PC-9 (cell line): ENCODE measurements around the gene SATL1. TPM values are rescaled to one million over a fixed set of nuclear protein-coding genes. Genes with fewer than 3 reads are reported as not detected.

Source experiments
- BruUV-seq: library from RNA; stranded (reverse); fragments of 400-500 nt; replicated peaks from 2 replicates; lab custom pipeline; 2021; lab: Mats Ljungman, UMichigan
- CTCF ChIA-PET: fragments of 300-600 bp; sonication (Branson Sonifier 250); formaldehyde crosslinking; loops from one replicate; lab custom pipeline; 2022; ENCODE audit warnings: antibody characterized with exemption; lab: Charles Lee
- POLR2A ChIA-PET: fragments of 300-600 bp; sonication (Branson Sonifier 250); formaldehyde crosslinking; loops from one replicate; lab custom pipeline; 2022; ENCODE audit warnings: antibody characterized with exemption; ENCODE audit not compliant: unreplicated experiment; lab: Charles Lee
- DNase-seq, 2 experiments: peaks; one replicate each; pipeline versions ENCODE4 v3.0.0 to v3.0.0-alpha.2; 2015 to 2022; ENCODE audit warnings: mixed read lengths in 1 of 2
- H2AFZ ChIP-seq: fragments of 200-600 bp; sonication (generic); 2 replicates; pipeline ENCODE4 v1.8.1; 2017; ENCODE audit warnings: antibody characterized with exemption
- H3F3A ChIP-seq: fragments of 200-600 bp; sonication (generic); 2 replicates; pipeline ENCODE4 v1.8.1; 2017; ENCODE audit warnings: antibody characterized with exemption, mild to moderate bottlenecking, low read depth; ENCODE audit not compliant: insufficient read depth
- H3K27ac ChIP-seq: fragments of 200-600 bp; sonication (generic); 2 replicates; pipeline ENCODE4 v1.6.1; 2016; ENCODE audit warnings: mixed run types
- H3K27me3 ChIP-seq: fragments of 200-600 bp; sonication (generic); 2 replicates; pipeline ENCODE4 v1.6.1; 2016; ENCODE audit warnings: low read depth, mixed run types; ENCODE audit not compliant: insufficient read depth
- H3K36me3 ChIP-seq: fragments of 200-600 bp; sonication (generic); 2 replicates; pipeline ENCODE4 v1.6.1; 2016; ENCODE audit warnings: low read depth, mixed run types
- H3K4me1 ChIP-seq: fragments of 200-600 bp; sonication (generic); replicated peaks from 2 replicates; pipeline ENCODE4 v1.6.1; 2016; ENCODE audit warnings: mixed run types; ENCODE audit not compliant: insufficient read depth
- H3K4me2 ChIP-seq: fragments of 200-600 bp; sonication (generic); 2 replicates; pipeline ENCODE4 v1.6.1; 2017; ENCODE audit warnings: mixed run types
- H3K4me3 ChIP-seq: fragments of 200-600 bp; sonication (generic); 2 replicates; pipeline ENCODE4 v1.6.1; 2016; ENCODE audit warnings: mixed run types
- H3K79me2 ChIP-seq: fragments of 200-600 bp; sonication (generic); 2 replicates; pipeline ENCODE4 v1.6.1; 2017; ENCODE audit warnings: low read depth, mixed run types
- H3K9me2 ChIP-seq: fragments of 200-600 bp; sonication (generic); 2 replicates; pipeline ENCODE4 v1.8.1; 2017; ENCODE audit warnings: mild to moderate bottlenecking; ENCODE audit not compliant: insufficient read depth
- H3K9me3 ChIP-seq: fragments of 200-600 bp; sonication (generic); 2 replicates; pipeline ENCODE4 v1.8.1; 2016; ENCODE audit warnings: low read depth; ENCODE audit not compliant: insufficient read depth
- H4K20me1 ChIP-seq: fragments of 200-600 bp; sonication (generic); 2 replicates; pipeline ENCODE4 v1.8.1; 2017; ENCODE audit not compliant: insufficient read depth
- CTCF ChIP-seq: fragments of 200-600 bp; sonication (generic); conservative IDR thresholded peaks from 2 replicates; pipeline ENCODE4 v1.6.1; 2017; ENCODE audit warnings: mixed run types, antibody characterized with exemption, mild to moderate bottlenecking, moderate library complexity
- EZH2 ChIP-seq: fragments of 200-600 bp; sonication (generic); IDR thresholded peaks from 2 replicates; pipeline ENCODE4 v1.8.0; 2017; ENCODE audit warnings: antibody characterized with exemption, low read depth
- intact Hi-C: fragments of 100-400 bp; cut with micrococcal nuclease; formaldehyde crosslinking; loops from one replicate; pipeline ENCODE4 v1.10.0; 2022; ENCODE audit not compliant: unreplicated experiment
- total RNA-seq: library from RNA; stranded (reverse); gene quantifications from 2 replicates; pipeline ENCODE4 v1.2.3, GENCODE V29; 2021

SATL1 gene
- total RNA-seq, 1 experiment from 2014 or later: not detected

DNA sequence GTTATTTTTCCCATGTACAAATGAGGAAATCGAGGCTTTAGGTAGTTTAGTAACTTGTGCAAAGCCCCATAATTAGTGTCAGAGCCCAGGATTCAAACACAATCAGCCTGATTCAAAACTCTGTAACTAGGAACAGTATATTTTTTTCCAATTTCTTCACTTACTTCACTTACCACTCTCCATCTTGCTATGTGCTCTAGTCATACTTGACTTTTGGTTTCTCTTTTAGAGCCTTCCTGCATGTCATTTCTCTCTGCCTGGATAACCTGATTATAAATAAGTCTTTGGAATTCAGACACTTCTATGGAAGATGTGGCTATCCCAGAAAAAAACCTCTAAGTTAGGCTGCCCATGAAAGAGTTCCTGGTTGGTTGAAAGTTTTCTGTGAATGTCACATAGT is 22.2 kb downstream of the SATL1 start:
- Histone ChIP-seq H3K4me3 (no peak overlapping the region), H3K27ac (no peak overlapping the region), H4K20me1 (no peaks in the 10 kb centered on the region), H3K9me3 (no peaks in the 10 kb centered on the region), H3F3A (no peaks in the 10 kb centered on the region), H3K4me2 (no peak overlapping the region), H3K27me3 (no peaks in the 10 kb centered on the region), H3K4me1 (no peaks in the 10 kb centered on the region), H3K79me2 (no peaks in the 10 kb centered on the region), H2AFZ (no peak overlapping the region), H3K9me2 (no peaks in the 10 kb centered on the region), H3K36me3 (no peaks in the 10 kb centered on the region)
- no peak for DNase-seq
- ChIA-PET CTCF (no interaction called here), POLR2A (no interaction called here)
- intact Hi-C loops: no loop called here
- TF ChIP-seq EZH2 (no peak), CTCF (no peak)
- no TSS peak for BruUV-seq

DNA sequence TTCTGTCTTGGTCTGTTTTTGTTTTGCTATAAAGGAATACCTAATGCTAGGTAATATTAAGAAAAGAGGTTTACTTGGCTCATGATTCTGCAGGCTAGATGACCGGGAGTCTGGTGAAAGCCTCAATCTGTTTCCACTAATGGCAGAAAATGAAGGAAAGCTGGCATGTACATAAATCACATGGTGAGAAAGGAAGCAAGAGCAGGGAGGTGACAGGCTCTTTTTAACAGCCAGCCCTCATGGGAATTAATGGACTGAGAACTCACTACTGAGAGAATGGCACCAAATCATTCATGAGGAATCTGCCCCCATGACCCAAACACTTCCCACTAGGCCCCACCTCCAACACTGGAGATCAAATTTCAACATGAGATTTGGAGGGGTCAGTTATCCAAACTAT is 27.6 kb downstream of the SATL1 start:
- H3K9me2 ChIP-seq: no peaks in the 10 kb centered on the region
- POLR2A ChIA-PET: no interaction called here
- no peak overlapping the region for H3K4me3 ChIP-seq
- no peak overlapping the region for H3K27ac ChIP-seq
- no peak overlapping the region for H3K4me2 ChIP-seq
- H3F3A ChIP-seq: no peaks in the 10 kb centered on the region
- H3K4me1 ChIP-seq: no peaks in the 10 kb centered on the region
- H4K20me1 ChIP-seq: no peaks in the 10 kb centered on the region
- no peaks in the 10 kb centered on the region for H3K36me3 ChIP-seq
- no peak overlapping the region for H2AFZ ChIP-seq
- H3K9me3 ChIP-seq: no peaks in the 10 kb centered on the region
- no peak for DNase-seq
- CTCF ChIA-PET: no interaction called here
- TF ChIP-seq EZH2 (no peak), CTCF (no peak)
- no peaks in the 10 kb centered on the region for H3K27me3 ChIP-seq
- intact Hi-C loops: no loop called here
- no peaks in the 10 kb centered on the region for H3K79me2 ChIP-seq
- BruUV-seq: no TSS peak

- no peaks in the 10 kb centered on the region for H3K79me2 ChIP-seq
- no peak for TF ChIP-seq CTCF
- TF ChIP-seq EZH2: no peak
- H3K9me3 ChIP-seq: no peaks in the 10 kb centered on the region
- H3K4me1 ChIP-seq: no peaks in the 10 kb centered on the region
- ChIA-PET POLR2A (no interaction called here), CTCF (no interaction called here)
- H3K4me3 ChIP-seq: no peak overlapping the region
- H3K4me2 ChIP-seq: no peak overlapping the region
- H2AFZ ChIP-seq: no peak overlapping the region
- no peaks in the 10 kb centered on the region for H4K20me1 ChIP-seq
- no peak overlapping the region for H3K27ac ChIP-seq
- intact Hi-C loops: no loop called here
- DNase-seq: no peak
- no peaks in the 10 kb centered on the region for H3K9me2 ChIP-seq
- no peaks in the 10 kb centered on the region for H3K36me3 ChIP-seq
- BruUV-seq: no TSS peak
- H3K27me3 ChIP-seq: no peaks in the 10 kb centered on the region
- no peaks in the 10 kb centered on the region for H3F3A ChIP-seq
Measured at GRCh38 chrX:85213792-85214530, 29.6 kb downstream of the SATL1 start.
